ENCODE results near the gene SSU72. TPM values are rescaled to one million over a fixed set of nuclear protein-coding genes. Genes with fewer than 3 reads are reported as not detected.
"Not testable (repeated sequence)": the region's sequence is repeated elsewhere in the genome, so short reads cannot be mapped to it uniquely, and the experiment has no call there.

Gene SSU72
- total RNA-seq, 2 donors from 2014 or later = 80.4 to 90.2 TPM

DNA sequence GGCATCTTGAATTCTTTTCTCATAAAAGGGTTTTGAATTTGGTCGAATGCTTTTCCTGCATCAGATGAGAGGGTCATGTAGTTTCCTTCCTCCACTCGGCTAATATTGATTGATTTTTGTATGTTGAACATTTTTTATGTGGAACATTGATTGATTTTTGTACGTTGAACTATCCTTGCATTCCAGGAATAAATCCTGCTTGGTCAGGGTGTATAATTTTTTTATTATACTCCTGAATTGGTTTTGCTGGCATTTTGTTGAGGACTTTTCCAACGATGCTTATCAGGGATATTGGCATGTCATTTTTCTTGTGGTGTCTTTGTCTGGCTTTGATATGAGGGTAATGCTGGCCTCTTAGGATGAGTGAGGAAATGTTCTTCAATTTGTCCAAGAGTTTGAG is 42.7 kb downstream of the SSU72 start:
- TF ChIP-seq, protein P1, sequence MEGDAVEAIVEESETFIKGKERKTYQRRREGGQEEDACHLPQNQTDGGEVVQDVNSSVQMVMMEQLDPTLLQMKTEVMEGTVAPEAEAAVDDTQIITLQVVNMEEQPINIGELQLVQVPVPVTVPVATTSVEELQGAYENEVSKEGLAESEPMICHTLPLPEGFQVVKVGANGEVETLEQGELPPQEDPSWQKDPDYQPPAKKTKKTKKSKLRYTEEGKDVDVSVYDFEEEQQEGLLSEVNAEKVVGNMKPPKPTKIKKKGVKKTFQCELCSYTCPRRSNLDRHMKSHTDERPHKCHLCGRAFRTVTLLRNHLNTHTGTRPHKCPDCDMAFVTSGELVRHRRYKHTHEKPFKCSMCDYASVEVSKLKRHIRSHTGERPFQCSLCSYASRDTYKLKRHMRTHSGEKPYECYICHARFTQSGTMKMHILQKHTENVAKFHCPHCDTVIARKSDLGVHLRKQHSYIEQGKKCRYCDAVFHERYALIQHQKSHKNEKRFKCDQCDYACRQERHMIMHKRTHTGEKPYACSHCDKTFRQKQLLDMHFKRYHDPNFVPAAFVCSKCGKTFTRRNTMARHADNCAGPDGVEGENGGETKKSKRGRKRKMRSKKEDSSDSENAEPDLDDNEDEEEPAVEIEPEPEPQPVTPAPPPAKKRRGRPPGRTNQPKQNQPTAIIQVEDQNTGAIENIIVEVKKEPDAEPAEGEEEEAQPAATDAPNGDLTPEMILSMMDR (IDR thresholded peaks at IDR 0.05) = no peak
- ATAC-seq (ENCODE audit: insufficient number of reproducible peaks, low FRiP score, low read depth) (no peak), DNase-seq (ENCODE audit: low spot score) (no peak)
- Histone ChIP-seq H3K36me3 (peaks cover 6% of the 10 kb centered on the region), H3K27ac (no peak overlapping the region), H3K4me1 (ENCODE audit: control insufficient read depth in 1 of 2, low read depth in 2 of 2) (no peaks in the 10 kb centered on the region), H3K9me3 (peaks cover 4% of the 10 kb centered on the region), H3K4me3 (no peak overlapping the region), H3K27me3 (replicated peaks; ENCODE audit: insufficient read depth) (no peaks in the 10 kb centered on the region)

DNA sequence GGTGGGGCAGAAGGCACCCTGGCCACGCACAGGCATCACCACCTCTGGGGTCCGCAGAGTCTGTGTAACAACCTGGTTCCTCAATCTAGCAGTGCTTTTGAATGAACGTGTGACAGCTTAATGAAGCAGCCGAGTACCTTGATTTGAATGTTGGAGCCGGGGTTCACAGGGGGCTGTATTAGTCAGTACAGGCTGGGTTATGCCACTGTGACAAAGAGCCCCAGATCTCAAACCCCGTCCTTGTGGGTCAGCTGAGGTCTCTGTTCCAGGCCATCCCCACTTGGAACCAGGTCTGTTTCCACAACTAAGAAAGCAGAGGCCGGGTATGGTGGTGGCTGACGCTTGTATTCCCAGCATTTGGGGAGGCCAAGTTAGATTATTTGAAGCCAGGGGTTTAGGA is 44.7 kb downstream of the SSU72 start:
- peaks cover 4% of the 10 kb centered on the region for H3K9me3 ChIP-seq
- TF ChIP-seq, protein P1 (IDR thresholded peaks at IDR 0.05) = no peak
- no peaks in the 10 kb centered on the region for H3K27me3 ChIP-seq (replicated peaks; ENCODE audit: insufficient read depth)
- H3K27ac ChIP-seq = no peak overlapping the region
- no peak for DNase-seq (ENCODE audit: low spot score)
- H3K4me3 ChIP-seq = no peak overlapping the region
- no peak for ATAC-seq (ENCODE audit: insufficient number of reproducible peaks, low FRiP score, low read depth)
- no peaks in the 10 kb centered on the region for H3K4me1 ChIP-seq (ENCODE audit: control insufficient read depth in 1 of 2, low read depth in 2 of 2)
- peaks cover 6% of the 10 kb centered on the region for H3K36me3 ChIP-seq

DNA sequence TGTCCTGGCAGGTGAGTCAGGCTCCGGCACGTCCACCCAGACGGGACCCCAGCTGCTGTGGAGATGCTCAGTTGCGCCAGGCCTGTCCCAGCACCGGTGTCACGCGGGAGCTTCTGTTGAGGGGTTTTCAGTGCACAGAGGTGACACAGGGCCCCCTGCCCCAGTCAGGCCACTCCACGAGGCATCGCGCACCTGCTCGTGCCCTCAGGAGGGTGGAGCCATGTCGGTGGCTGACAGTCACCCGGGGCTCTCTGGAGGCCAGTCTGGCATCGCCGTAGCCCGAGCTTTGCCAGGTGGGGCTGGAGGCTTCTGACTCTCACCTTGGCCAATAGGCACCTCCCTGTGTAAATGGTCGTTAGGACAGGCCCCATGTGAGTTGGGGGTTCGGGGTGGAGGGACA is 45.3 kb downstream of the SSU72 start:
- TF ChIP-seq, protein P1 (IDR thresholded peaks at IDR 0.05) = no peak
- ATAC-seq (ENCODE audit: insufficient number of reproducible peaks, low FRiP score, low read depth) (no peak), DNase-seq (ENCODE audit: low spot score) (no peak)
- no peak overlapping the region for H3K4me3 ChIP-seq
- H3K4me1 ChIP-seq (ENCODE audit: control insufficient read depth in 1 of 2, low read depth in 2 of 2) = no peaks in the 10 kb centered on the region
- H3K27me3 ChIP-seq (replicated peaks; ENCODE audit: insufficient read depth) = no peaks in the 10 kb centered on the region
- H3K36me3 ChIP-seq = peaks cover 6% of the 10 kb centered on the region
- H3K27ac ChIP-seq = no peak overlapping the region
- H3K9me3 ChIP-seq = peaks cover 4% of the 10 kb centered on the region

DNA sequence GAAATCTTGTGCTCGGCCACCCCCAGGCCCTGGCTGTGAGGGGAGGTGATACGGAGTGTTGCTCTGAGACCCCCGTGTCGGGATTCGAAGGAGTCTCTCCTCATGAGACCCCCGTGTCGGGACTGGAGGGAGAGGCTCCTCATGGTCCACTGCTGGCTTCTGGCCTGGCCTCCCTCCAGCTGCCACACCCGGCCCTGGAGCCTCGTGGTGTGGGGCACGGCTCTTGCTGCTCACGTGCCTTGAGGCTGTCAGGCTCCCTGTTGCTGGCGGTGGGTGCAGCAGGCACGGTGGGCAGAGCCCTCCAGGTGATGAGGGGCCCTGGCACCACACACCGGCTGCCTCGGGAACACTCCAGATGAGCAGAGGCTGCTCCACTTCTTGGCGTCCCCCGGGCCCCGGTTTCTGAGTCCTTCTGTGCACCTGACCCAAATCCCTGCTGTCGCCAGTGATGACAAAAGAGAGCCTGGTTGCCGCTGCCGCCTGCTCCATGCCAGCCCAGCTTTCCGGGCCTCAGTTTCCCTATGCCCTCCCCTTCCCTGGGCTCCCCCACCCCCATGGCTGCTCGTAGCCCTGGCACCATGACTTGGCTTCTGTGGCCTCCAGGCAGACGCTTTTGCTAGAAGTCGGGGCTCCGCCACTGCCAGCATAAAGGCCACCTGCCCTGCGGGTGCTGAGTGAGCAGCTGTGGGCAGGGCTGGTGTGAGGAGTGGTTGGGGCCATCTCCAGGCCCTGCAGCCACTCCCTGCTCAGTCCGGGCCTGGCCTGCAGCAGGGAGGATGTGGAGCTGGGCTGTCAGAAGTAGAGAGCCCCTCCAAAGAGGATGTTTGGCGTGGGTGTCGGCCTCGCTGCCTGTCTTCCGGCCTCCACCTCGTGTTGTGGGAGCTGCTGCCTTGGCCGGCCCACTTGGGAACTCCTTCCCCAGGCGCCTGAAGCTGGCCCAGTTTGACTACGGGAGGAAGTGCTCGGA is 46.1 kb downstream of the SSU72 start:
- ATAC-seq (ENCODE audit: insufficient number of reproducible peaks, low FRiP score, low read depth) (no peak), DNase-seq (ENCODE audit: low spot score) (no peak)
- TF ChIP-seq, protein P1 (IDR thresholded peaks at IDR 0.05) = no peak
- Histone ChIP-seq H3K27me3 (replicated peaks; ENCODE audit: insufficient read depth) (no peaks in the 10 kb centered on the region), H3K4me1 (ENCODE audit: control insufficient read depth in 1 of 2, low read depth in 2 of 2) (no peaks in the 10 kb centered on the region), H3K4me3 (no peak overlapping the region), H3K27ac (no peak overlapping the region), H3K9me3 (peaks cover 4% of the 10 kb centered on the region), H3K36me3 (peaks cover 6% of the 10 kb centered on the region)

DNA sequence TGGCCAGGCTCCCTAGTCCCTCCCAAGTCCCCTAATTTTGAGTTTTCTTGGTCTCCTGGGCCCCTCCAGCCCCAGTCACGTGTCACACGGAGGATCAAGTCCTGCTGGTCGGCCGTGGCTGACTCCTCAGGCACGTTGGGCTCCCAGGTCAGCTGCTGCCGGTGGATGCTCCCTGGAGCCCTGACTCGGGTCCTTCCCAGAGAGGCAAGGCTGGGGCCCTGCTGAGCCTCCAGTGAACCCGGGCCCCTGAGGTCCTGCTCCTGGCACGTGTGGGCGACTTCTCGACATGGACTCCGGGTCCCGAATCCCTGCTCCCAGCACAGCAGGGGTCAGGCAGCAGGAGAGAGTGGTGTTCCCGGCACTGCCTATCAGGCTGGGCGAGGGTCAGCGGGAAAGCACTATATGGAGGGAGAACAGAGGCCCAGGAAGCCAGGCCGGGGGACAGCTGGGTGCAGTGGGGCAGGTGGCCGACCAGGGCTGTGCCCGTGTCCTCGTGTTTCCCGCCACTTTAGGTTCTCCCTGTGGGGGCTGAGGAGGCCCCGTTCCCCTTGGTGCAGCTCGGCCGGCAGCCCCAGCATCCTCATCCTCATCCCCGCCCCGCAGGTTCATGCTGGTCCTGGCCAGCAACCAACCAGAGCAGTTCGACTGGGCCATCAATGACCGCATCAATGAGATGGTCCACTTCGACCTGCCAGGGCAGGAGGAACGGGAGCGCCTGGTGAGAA is 47.4 kb downstream of the SSU72 start:
- DNase-seq (ENCODE audit: low spot score) (no peak), ATAC-seq (ENCODE audit: insufficient number of reproducible peaks, low FRiP score, low read depth) (no peak)
- Histone ChIP-seq H3K4me1 (ENCODE audit: control insufficient read depth in 1 of 2, low read depth in 2 of 2) (no peaks in the 10 kb centered on the region), H3K27me3 (replicated peaks; ENCODE audit: insufficient read depth) (no peaks in the 10 kb centered on the region), H3K27ac (no peak overlapping the region), H3K9me3 (peaks cover 4% of the 10 kb centered on the region), H3K36me3 (peaks cover 6% of the 10 kb centered on the region), H3K4me3 (no peak overlapping the region)
- TF ChIP-seq, protein P1 (IDR thresholded peaks at IDR 0.05) = no peak

DNA sequence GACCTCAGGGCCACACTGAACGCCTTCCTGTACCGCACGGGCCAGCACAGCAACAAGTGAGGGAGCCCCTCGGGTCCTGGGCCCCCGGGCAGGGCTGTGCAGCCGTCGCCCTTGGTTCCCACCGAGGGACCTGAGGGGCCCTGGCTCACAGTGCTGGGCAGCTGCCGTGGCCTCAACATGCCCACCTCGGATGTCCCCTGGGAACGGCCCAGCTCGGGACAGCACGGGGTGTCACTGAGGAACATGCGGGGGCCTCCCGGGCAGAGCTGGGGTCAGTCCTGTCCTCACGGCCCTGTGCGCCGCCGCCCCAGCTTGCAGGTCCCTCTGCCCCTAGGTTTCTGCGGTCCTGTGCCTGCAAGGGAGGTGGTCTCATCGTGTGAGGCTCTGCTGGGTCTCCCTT is 48.2 kb downstream of the SSU72 start:
- H3K36me3 ChIP-seq; H3K9me3 ChIP-seq; H3K27ac ChIP-seq; H3K27me3 ChIP-seq (replicated peaks; ENCODE audit: insufficient read depth); H3K4me3 ChIP-seq; ATAC-seq (ENCODE audit: insufficient number of reproducible peaks, low FRiP score, low read depth); H3K4me1 ChIP-seq (ENCODE audit: control insufficient read depth in 1 of 2, low read depth in 2 of 2); DNase-seq (ENCODE audit: low spot score): not testable (repeated sequence)

DNA sequence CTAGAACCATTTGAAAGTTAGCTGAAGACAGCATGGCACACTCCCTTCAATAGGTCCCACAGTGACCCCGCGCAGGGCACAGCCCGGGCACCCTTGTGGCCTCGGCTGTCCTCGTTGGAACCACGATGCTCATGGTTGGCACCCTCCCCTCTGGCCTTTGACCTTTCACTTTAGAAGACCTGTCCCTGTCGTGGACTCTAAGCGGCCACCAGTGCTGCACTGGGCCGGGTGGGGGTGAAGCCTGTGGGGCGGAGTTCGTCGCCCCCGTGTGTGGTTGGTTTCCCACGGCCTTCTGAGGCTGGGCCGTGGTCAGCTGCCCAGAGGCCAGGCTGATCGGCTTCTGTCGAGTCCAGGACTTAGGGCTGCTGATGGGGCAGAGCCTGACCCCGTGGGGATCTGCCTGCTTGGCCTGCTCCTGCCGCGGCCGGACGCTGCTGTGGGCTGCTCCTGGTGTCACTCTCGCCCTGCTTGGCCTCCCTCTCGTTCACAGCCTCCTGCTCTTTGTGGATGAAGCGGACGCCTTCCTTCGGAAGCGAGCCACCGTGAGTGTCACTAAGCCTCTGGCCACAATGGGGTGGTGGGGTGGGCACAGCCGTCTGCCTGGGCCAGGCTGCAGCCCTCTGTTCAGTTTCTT is 49.8 kb downstream of the SSU72 start:
- H3K27me3 ChIP-seq (replicated peaks; ENCODE audit: insufficient read depth); H3K4me1 ChIP-seq (ENCODE audit: control insufficient read depth in 1 of 2, low read depth in 2 of 2); H3K4me3 ChIP-seq; ATAC-seq (ENCODE audit: insufficient number of reproducible peaks, low FRiP score, low read depth); H3K9me3 ChIP-seq; H3K36me3 ChIP-seq; DNase-seq (ENCODE audit: low spot score); H3K27ac ChIP-seq: not testable (repeated sequence)
